GM12873 (cell line): ENCODE results near the gene RANBP17.

Experiments used
- TF ChIP-seq, protein P1 (sequence below): IDR thresholded peaks from 2 replicates; pipeline ENCODE4 v1.5.1; 2012; ENCODE audit warnings: low read depth, mild to moderate bottlenecking, moderate library complexity, low read length, control low read depth; ENCODE audit not compliant: insufficient read depth; ENCODE audit errors: missing control alignments

Gene RANBP17

DNA sequence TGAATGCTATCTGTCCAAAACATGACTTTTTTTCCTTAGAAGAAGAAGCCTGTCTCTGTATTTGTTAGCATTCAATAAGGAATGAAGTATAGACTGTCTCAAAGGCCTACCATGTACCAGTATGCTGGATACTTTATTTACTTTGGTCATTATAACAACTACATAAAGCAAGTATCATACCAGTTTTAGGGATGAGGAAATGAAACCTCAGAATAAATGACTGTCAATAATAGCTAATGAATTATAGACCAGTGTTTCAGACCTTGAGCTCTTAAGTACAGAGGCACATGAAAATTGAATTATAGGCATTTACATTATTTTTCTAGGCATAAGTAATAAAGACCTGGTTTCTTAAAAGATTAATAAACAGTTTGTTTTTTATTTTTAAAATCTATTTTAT, 280.8 kb downstream of the RANBP17 start:
- TF ChIP-seq, protein P1, sequence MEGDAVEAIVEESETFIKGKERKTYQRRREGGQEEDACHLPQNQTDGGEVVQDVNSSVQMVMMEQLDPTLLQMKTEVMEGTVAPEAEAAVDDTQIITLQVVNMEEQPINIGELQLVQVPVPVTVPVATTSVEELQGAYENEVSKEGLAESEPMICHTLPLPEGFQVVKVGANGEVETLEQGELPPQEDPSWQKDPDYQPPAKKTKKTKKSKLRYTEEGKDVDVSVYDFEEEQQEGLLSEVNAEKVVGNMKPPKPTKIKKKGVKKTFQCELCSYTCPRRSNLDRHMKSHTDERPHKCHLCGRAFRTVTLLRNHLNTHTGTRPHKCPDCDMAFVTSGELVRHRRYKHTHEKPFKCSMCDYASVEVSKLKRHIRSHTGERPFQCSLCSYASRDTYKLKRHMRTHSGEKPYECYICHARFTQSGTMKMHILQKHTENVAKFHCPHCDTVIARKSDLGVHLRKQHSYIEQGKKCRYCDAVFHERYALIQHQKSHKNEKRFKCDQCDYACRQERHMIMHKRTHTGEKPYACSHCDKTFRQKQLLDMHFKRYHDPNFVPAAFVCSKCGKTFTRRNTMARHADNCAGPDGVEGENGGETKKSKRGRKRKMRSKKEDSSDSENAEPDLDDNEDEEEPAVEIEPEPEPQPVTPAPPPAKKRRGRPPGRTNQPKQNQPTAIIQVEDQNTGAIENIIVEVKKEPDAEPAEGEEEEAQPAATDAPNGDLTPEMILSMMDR, result no peak

DNA sequence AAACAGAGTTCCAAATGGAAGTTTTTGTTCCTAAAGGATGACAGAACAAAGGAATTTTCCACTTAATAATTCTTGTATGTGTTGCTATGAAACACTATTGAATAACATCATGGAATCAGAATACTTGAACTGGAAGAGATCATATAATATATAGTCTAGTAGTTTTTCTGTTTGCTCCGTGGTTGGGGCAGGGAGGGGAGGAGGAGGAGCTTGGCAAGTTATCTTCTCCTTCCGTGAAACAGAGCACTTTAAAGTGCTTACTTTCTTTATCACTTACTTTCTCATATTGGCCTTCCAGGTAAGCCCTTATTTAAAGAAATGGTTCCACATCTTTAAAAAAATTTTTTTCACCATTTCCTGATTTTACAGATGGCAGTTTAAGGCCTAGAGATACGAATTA, 281.4 kb downstream of the RANBP17 start:
- TF ChIP-seq, protein P1, result no peak

DNA sequence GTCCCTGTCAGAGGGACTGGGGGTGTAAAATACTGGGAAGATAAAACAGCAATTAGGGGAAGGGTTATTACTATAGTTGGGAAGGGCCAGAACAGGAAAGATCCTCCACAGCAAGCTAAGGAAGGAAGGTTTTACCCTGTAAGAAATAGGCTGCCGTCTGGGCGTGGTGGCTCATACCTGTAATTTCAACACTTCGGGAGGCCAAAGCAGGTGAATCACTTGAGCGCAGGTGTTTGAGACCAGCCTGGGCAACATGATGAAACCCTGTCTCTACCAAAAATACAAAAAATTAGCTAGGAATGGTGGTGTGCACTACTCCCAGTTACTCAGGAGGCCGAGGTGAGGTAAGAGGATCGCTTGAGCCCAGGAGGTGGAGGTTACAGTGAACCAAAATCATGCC, 282.1 kb downstream of the RANBP17 start:
- TF ChIP-seq, protein P1, result no peak

DNA sequence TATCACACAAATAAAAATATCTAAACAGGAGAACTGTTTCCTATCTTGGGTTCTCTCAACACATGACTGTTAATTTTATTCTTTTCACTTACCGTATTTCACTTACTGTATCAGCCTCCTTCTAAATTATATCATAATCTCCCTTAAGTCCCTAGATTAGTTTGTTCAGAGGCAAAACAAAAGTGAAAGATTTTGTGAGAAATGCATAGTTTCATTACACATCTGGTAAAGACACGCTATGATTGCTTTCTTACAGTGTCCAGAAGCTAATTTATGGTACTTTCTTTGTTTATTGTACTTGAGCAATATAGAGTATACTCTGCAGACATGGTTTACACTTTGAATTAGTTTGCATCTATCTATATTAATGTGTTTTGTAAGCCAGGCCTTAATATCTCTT, 287.5 kb downstream of the RANBP17 start:
- TF ChIP-seq, protein P1, result no peak

DNA sequence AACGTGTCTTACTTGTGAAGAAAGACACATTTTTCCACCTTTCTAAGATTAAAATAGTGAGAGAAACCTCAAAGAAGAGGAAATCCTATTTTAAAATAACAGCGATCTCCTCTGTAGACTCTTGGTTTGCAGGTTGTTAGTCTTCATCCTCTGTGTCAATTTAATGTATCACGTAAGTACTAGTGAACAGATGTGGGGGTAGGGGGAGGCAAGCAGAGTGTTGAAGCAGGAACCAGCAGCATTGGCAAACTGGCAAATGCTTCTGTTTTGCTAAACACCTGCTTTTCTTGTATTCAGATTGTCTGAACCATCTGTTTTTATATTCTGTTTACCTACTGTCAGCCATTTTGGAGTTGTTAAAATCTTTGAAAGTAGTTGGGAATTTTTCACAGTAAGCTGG, 288.0 kb downstream of the RANBP17 start:
- TF ChIP-seq, protein P1, result no peak

DNA sequence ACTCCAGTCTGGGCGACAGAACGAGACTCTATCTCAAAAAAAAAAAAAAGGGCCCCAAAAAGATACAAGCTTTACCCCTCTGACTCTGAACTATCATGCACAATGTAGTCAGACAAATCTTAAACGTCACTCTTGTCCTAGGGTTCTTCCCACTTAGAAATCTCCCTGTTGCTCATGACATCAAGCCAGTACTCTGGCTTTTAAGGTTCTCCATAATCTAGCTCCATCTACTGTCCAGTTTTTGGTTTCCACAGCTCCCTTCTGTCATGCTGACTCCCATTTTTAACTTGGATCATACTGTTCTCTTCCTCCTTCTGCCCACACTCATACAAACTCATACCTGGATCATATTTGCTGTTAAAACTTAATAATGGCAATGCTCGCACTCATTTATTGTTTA, 290.6 kb downstream of the RANBP17 start:
- TF ChIP-seq, protein P1, result no peak

DNA sequence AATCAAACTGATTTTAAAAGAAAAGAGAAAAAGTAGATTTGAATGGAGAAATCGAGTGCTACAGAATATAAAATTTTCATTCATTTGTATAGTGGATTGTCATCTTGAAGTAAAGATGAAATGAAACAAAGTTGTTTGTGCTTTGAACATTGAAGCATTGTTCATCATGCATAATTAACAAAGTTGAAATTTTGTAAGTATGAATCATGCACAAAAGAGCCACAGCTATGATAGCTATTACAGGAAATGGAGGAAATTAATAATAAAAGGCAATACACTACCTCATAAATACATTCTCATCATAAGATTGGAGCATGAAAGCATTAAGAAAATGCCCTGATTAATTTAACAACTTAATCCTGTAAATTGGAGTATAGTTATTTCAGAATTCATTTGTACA, 293.8 kb downstream of the RANBP17 start:
- TF ChIP-seq, protein P1, result no peak

DNA sequence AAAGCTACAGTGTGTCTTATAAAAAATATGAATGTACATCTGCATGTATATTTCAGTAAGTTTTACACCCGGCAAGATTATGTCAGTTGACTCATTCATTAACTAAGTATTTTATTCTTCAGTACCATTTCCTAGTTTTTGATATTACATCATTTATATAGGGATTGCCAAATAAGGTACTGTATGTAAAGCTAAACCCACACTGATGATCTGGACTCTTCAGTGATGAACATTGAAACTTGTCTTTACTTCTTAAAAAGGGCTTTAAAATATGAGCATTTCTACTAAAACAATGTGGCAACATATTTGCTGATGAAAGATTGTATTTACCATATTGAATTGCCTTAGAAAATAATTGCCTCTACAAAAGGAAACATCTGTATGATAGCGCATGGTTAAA, 295.5 kb downstream of the RANBP17 start:
- TF ChIP-seq, protein P1, result no peak
